Measurements from ENCODE around the gene PYHIN1. TPM values are rescaled to one million over a fixed set of nuclear protein-coding genes. Genes with fewer than 3 reads are reported as not detected.
A peak's percentile ranks its signal among the peaks of the same experiment; 100 is the strongest.
"Not testable (repeated sequence)": the region's sequence is repeated elsewhere in the genome, so short reads cannot be mapped to it uniquely, and the experiment has no call there.

The PYHIN1 gene
- total and polyA plus RNA-seq, 7 experiments from 2014 or later = 8.4 to 48.2 (median 32.1) TPM

GRCh38 chr1:158999316-159000069 is 68.1 kb downstream of the PYHIN1 start:
- ChIA-PET CTCF (interaction anchor here (1.7 kb wide), 1 partner anchor 796 kb away, joined by 7 read pairs; no protein-coding TSS in a partner anchor), POLR2A (interaction anchor here (0.6 kb wide), 1 partner anchor 1204 kb away, joined by 3 read pairs; no protein-coding TSS in a partner anchor)
- Mint-ChIP-seq H3K27me3 (no peaks in the 10 kb centered on the region), H3K36me3 (peaks cover 0 to 13% (median 0%) of the 10 kb centered on the region in 5 donors), H3K9me3 (peaks cover 0 to 7% (median 0%) of the 10 kb centered on the region in 11 donors), H3K4me3 (no peak overlapping the region), H3K4me1 (peaks cover 6 to 36% (median 16%) of the 10 kb centered on the region in 7 donors), H3K27ac (peak overlapping the region in 1 of 9 donors; percentile 44)
- no peaks in the 10 kb centered on the region for H3K36me3 ChIP-seq (ENCODE audit: control insufficient read depth in 2 of 3, insufficient read depth in 3 of 3, low read length in 3 of 3)
- no peak overlapping the region for H3K27ac ChIP-seq (ENCODE audit: low read depth, low read length)
- H3K9me3 ChIP-seq (ENCODE audit: control insufficient read depth in 2 of 3, low read length in 3 of 3) = no peaks in the 10 kb centered on the region
- DNase-seq = no peak
- no peak for ATAC-seq
- no peaks in the 10 kb centered on the region for H3K27me3 ChIP-seq (ENCODE audit: control insufficient read depth in 2 of 2, insufficient read depth in 2 of 2, low read length in 2 of 2)
- H3K4me1 ChIP-seq (ENCODE audit: control insufficient read depth in 2 of 2, insufficient read depth in 2 of 2, low read length in 2 of 2) = peaks cover 6 to 21% of the 10 kb centered on the region in 2 donors
- intact Hi-C loops (cut with micrococcal nuclease) = loop anchor here (1.0 to 10.0 kb wide), 5 partner anchors 9 to 1035 kb away; partner anchors contain the start of gene PYHIN1 (in 1 of the 2)
- H3K4me3 ChIP-seq (ENCODE audit: low read length) = no peak overlapping the region

- H3K27ac ChIP-seq (ENCODE audit: low read depth, low read length) = no peak overlapping the region
- POLR2A ChIA-PET = interaction anchor here (0.6 kb wide), 1 partner anchor 1205 kb away, joined by 3 read pairs; no protein-coding TSS in a partner anchor
- no peaks in the 10 kb centered on the region for H3K9me3 ChIP-seq (ENCODE audit: control insufficient read depth in 2 of 3, low read length in 3 of 3)
- Mint-ChIP-seq H3K4me3 (no peak overlapping the region), H3K9me3 (peaks cover 0 to 1% (median 0%) of the 10 kb centered on the region in 11 donors), H3K27ac (no peak overlapping the region), H3K36me3 (peaks cover 0 to 8% (median 0%) of the 10 kb centered on the region in 5 donors), H3K4me1 (peaks cover 6 to 36% (median 16%) of the 10 kb centered on the region in 7 donors), H3K27me3 (no peaks in the 10 kb centered on the region)
- H3K4me1 ChIP-seq (ENCODE audit: control insufficient read depth in 2 of 2, insufficient read depth in 2 of 2, low read length in 2 of 2) = peaks cover 6 to 21% of the 10 kb centered on the region in 2 donors
- DNase-seq (no peak), ATAC-seq (no peak)
- H3K4me3 ChIP-seq (ENCODE audit: low read length) = no peak overlapping the region
- no peaks in the 10 kb centered on the region for H3K27me3 ChIP-seq (ENCODE audit: control insufficient read depth in 2 of 2, insufficient read depth in 2 of 2, low read length in 2 of 2)
- intact Hi-C loops (cut with micrococcal nuclease) = no loop called here
- H3K36me3 ChIP-seq (ENCODE audit: control insufficient read depth in 2 of 3, insufficient read depth in 3 of 3, low read length in 3 of 3) = no peaks in the 10 kb centered on the region
- CTCF ChIA-PET = interaction anchor here (0.6 to 1.7 kb wide), 2 partner anchors 69 to 796 kb away, joined by 3 to 7 read pairs; no protein-coding TSS in a partner anchor
Observed at GRCh38 chr1:159000070-159000409, 68.7 kb downstream of the PYHIN1 start.

GRCh38 chr1:159000625-159001024 is 69.3 kb downstream of the PYHIN1 start:
- DNase-seq (no peak), ATAC-seq (no peak)
- Mint-ChIP-seq H3K4me1 (peaks cover 6 to 37% (median 15%) of the 10 kb centered on the region in 7 donors), H3K27ac (peak overlapping the region in 2 of 9 donors; percentile 12 to 14), H3K36me3 (peaks cover 0 to 2% (median 0%) of the 10 kb centered on the region in 5 donors), H3K9me3 (no peaks in the 10 kb centered on the region), H3K4me3 (no peak overlapping the region), H3K27me3 (no peaks in the 10 kb centered on the region)
- ChIA-PET CTCF (interaction anchor here (0.6 to 1.7 kb wide), 3 partner anchors 68 to 797 kb away, joined by 3 to 7 read pairs (median 4); no protein-coding TSS in a partner anchor), POLR2A (no interaction called here)
- no peak overlapping the region for H3K4me3 ChIP-seq (ENCODE audit: low read length)
- intact Hi-C loops (cut with micrococcal nuclease) = no loop called here
- H3K27ac ChIP-seq (ENCODE audit: low read depth, low read length) = no peak overlapping the region
- H3K36me3 ChIP-seq (ENCODE audit: control insufficient read depth in 2 of 3, insufficient read depth in 3 of 3, low read length in 3 of 3) = no peaks in the 10 kb centered on the region
- peaks cover 6 to 21% of the 10 kb centered on the region in 2 donors for H3K4me1 ChIP-seq (ENCODE audit: control insufficient read depth in 2 of 2, insufficient read depth in 2 of 2, low read length in 2 of 2)
- no peaks in the 10 kb centered on the region for H3K9me3 ChIP-seq (ENCODE audit: control insufficient read depth in 2 of 3, low read length in 3 of 3)
- no peaks in the 10 kb centered on the region for H3K27me3 ChIP-seq (ENCODE audit: control insufficient read depth in 2 of 2, insufficient read depth in 2 of 2, low read length in 2 of 2)

DNA sequence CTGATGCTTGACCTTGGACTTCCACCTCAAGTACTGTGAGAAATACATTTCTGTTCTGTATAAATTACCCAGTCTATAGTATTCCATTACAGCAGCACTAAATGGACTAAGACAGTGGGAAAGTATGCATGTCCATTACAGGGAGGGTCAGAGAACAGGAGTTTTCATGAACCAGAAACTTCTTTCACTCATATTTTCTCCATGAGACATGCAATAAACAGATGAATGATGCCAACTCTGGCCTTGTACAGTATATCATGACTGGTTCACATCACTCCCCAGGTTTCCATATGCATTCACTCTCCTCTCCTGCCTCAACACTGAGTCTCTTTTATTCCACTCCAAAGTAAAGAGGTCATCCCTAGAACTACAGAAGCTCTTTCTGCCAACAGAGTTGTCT is 73.8 kb downstream of the PYHIN1 start:
- POLR2A ChIA-PET = no interaction called here

GRCh38 chr1:159005676-159006075 is 74.3 kb downstream of the PYHIN1 start:
- Histone ChIP-seq H3K27ac (ENCODE audit: low read depth, low read length) (no peak overlapping the region), H3K36me3 (ENCODE audit: control insufficient read depth in 2 of 3, insufficient read depth in 3 of 3, low read length in 3 of 3) (no peaks in the 10 kb centered on the region), H3K4me1 (ENCODE audit: control insufficient read depth in 2 of 2, insufficient read depth in 2 of 2, low read length in 2 of 2) (peaks cover 12 to 20% of the 10 kb centered on the region in 2 donors), H3K4me3 (ENCODE audit: low read length) (no peak overlapping the region), H3K9me3 (ENCODE audit: control insufficient read depth in 2 of 3, low read length in 3 of 3) (no peaks in the 10 kb centered on the region), H3K27me3 (ENCODE audit: control insufficient read depth in 2 of 2, insufficient read depth in 2 of 2, low read length in 2 of 2) (no peaks in the 10 kb centered on the region)
- DNase-seq (no peak), ATAC-seq (no peak)
- Mint-ChIP-seq H3K27ac (peak overlapping the region in 6 of 9 donors; percentile 15 to 99 (median 43)), H3K36me3 (peaks cover 0 to 27% (median 0%) of the 10 kb centered on the region in 5 donors), H3K9me3 (peaks cover 0 to 7% (median 0%) of the 10 kb centered on the region in 11 donors), H3K4me1 (peaks cover 16 to 38% (median 27%) of the 10 kb centered on the region in 7 donors), H3K27me3 (no peaks in the 10 kb centered on the region), H3K4me3 (no peak overlapping the region)
- intact Hi-C loops (cut with micrococcal nuclease) = loop anchor here in 1 of 2 donors (5.0 kb wide), 1 partner anchor 1868 kb away; the partner anchor contains the start of gene ETV3
- ChIA-PET POLR2A (no interaction called here), CTCF (no interaction called here)

More for the DNA sequence above, 73.8 kb downstream of the PYHIN1 start:
- no peaks in the 10 kb centered on the region for H3K36me3 ChIP-seq (ENCODE audit: control insufficient read depth in 2 of 3, insufficient read depth in 3 of 3, low read length in 3 of 3)
- no peaks in the 10 kb centered on the region for H3K27me3 ChIP-seq (ENCODE audit: control insufficient read depth in 2 of 2, insufficient read depth in 2 of 2, low read length in 2 of 2)
- peaks cover 12 to 20% of the 10 kb centered on the region in 2 donors for H3K4me1 ChIP-seq (ENCODE audit: control insufficient read depth in 2 of 2, insufficient read depth in 2 of 2, low read length in 2 of 2)
- Mint-ChIP-seq H3K36me3 (peaks cover 0 to 22% (median 0%) of the 10 kb centered on the region in 5 donors), H3K4me1 (peaks cover 16 to 41% (median 27%) of the 10 kb centered on the region in 7 donors), H3K27ac (peak overlapping the region in 5 of 9 donors; percentile 41 to 99 (median 48)), H3K27me3 (no peaks in the 10 kb centered on the region), H3K4me3 (no peak overlapping the region), H3K9me3 (peaks cover 0 to 7% (median 0%) of the 10 kb centered on the region in 11 donors)
- no peak for ATAC-seq
- CTCF ChIA-PET = no interaction called here
- no peak overlapping the region for H3K27ac ChIP-seq (ENCODE audit: low read depth, low read length)
- H3K9me3 ChIP-seq (ENCODE audit: control insufficient read depth in 2 of 3, low read length in 3 of 3) = no peaks in the 10 kb centered on the region
- intact Hi-C loops (cut with micrococcal nuclease) = loop anchor here in 1 of 2 donors (5.0 kb wide), 1 partner anchor 1868 kb away; the partner anchor contains the start of gene ETV3
- DNase-seq = no peak
- no peak overlapping the region for H3K4me3 ChIP-seq (ENCODE audit: low read length)

- ATAC-seq; H3K4me3 Mint-ChIP-seq; CTCF ChIA-PET; POLR2A ChIA-PET; H3K36me3 ChIP-seq (ENCODE audit: control insufficient read depth in 2 of 3, insufficient read depth in 3 of 3, low read length in 3 of 3); H3K27me3 ChIP-seq (ENCODE audit: control insufficient read depth in 2 of 2, insufficient read depth in 2 of 2, low read length in 2 of 2); H3K9me3 ChIP-seq (ENCODE audit: control insufficient read depth in 2 of 3, low read length in 3 of 3); H3K27me3 Mint-ChIP-seq; DNase-seq; H3K4me3 ChIP-seq (ENCODE audit: low read length); H3K27ac ChIP-seq (ENCODE audit: low read depth, low read length); H3K9me3 Mint-ChIP-seq: not testable (repeated sequence)
- Mint-ChIP-seq H3K36me3 (peaks cover 0 to 29% (median 0%) of the 10 kb centered on the region in 5 donors), H3K4me1 (peaks cover 16 to 37% (median 27%) of the 10 kb centered on the region in 7 donors), H3K27ac (peak overlapping the region in 7 of 9 donors; percentile 1 to 99 (median 21))
- intact Hi-C loops (cut with micrococcal nuclease) = loop anchor here in 1 of 2 donors (5.0 kb wide), 1 partner anchor 1869 kb away; the partner anchor contains the start of gene ETV3
- peaks cover 12 to 20% of the 10 kb centered on the region in 2 donors for H3K4me1 ChIP-seq (ENCODE audit: control insufficient read depth in 2 of 2, insufficient read depth in 2 of 2, low read length in 2 of 2)
Observed at GRCh38 chr1:159006210-159006807, 75.0 kb downstream of the PYHIN1 start.

Measured in naive thymus-derived CD4-positive, alpha-beta T cell (primary cell).